Stimulated activated CD8-positive, alpha-beta memory T cell treated with anti-CD3 and anti-CD28 coated beads, Interleukin-4, amount 100 ng/mL, for 24 hours (primary cell): ENCODE data around the gene TTLL5.

Source experiments
- DNase-seq: peaks from one replicate; pipeline ENCODE4 v3.0.0-alpha.2; 2020; ENCODE audit warnings: low read depth

TTLL5 gene

GRCh38 chr14:75794615-75795038, 133.6 kb downstream of the TTLL5 start:
- DNase-seq: no peak

- no peak for DNase-seq
These were observed 139.7 kb downstream of the TTLL5 start for GRCh38 chr14:75800792-75801191.

- no peak for DNase-seq
These were observed 141.4 kb downstream of the TTLL5 start for GRCh38 chr14:75802486-75802885.

- DNase-seq: no peak
These were observed 142.7 kb downstream of the TTLL5 start for GRCh38 chr14:75803765-75804164.

GRCh38 chr14:75804570-75805275, 143.7 kb downstream of the TTLL5 start:
- no peak for DNase-seq

- no peak for DNase-seq
These were observed 144.6 kb downstream of the TTLL5 start for GRCh38 chr14:75805646-75806045.

- DNase-seq: no peak
These were observed 145.3 kb downstream of the TTLL5 start for GRCh38 chr14:75806352-75806832.

GRCh38 chr14:75807667-75808360, 146.8 kb downstream of the TTLL5 start:
- no peak for DNase-seq

GRCh38 chr14:75811136-75811829, 150.2 kb downstream of the TTLL5 start:
- DNase-seq: no peak

GRCh38 chr14:75811872-75812499, 150.9 kb downstream of the TTLL5 start:
- no peak for DNase-seq

- no peak for DNase-seq
These were observed 151.6 kb downstream of the TTLL5 start for GRCh38 chr14:75812622-75813021.

- DNase-seq: no peak
These were observed 159.7 kb downstream of the TTLL5 start for GRCh38 chr14:75820761-75821160.

GRCh38 chr14:75821831-75822521, 160.9 kb downstream of the TTLL5 start:
- no peak for DNase-seq

- no peak for DNase-seq
These were observed 161.6 kb downstream of the TTLL5 start for GRCh38 chr14:75822522-75823141.

- no peak for DNase-seq
These were observed 162.3 kb downstream of the TTLL5 start for GRCh38 chr14:75823334-75823733.

- no peak for DNase-seq
These were observed 163.3 kb downstream of the TTLL5 start for GRCh38 chr14:75824318-75824717.

GRCh38 chr14:75825147-75825592, 164.1 kb downstream of the TTLL5 start:
- no peak for DNase-seq

- no peak for DNase-seq
These were observed 165.6 kb downstream of the TTLL5 start for GRCh38 chr14:75826599-75826998.

GRCh38 chr14:75827331-75827730, 166.3 kb downstream of the TTLL5 start:
- no peak for DNase-seq

GRCh38 chr14:75829316-75829715, 168.3 kb downstream of the TTLL5 start:
- DNase-seq: no peak

GRCh38 chr14:75831455-75831854, 170.4 kb downstream of the TTLL5 start:
- DNase-seq: peak; percentile 9
